Omental fat pad (tissue), 4 donors: ENCODE measurements around the gene DNAH1. TPM values are rescaled to one million over a fixed set of nuclear protein-coding genes. Genes with fewer than 3 reads are reported as not detected.
"Not testable (repeated sequence)": the region's sequence is repeated elsewhere in the genome, so short reads cannot be mapped to it uniquely, and the experiment has no call there.

Source experiments
- ATAC-seq: fragments of 150-250 bp; one replicate; pipeline ENCODE4 v1.9.1; 2016; ENCODE audit warnings: mild to moderate bottlenecking, moderate library complexity; ENCODE audit not compliant: low FRiP score
- DNase-seq: peaks from one replicate; pipeline ENCODE4 v3.0.0-alpha.2; 2019; ENCODE audit warnings: low spot score
- CTCF ChIP-seq, 3 donors: fragments of 450-650 bp; IDR thresholded peaks; one replicate each; pipeline ENCODE4 v1.5.1; 2016 to 2017; ENCODE audit warnings: antibody characterized with exemption in 3 of 3, mild to moderate bottlenecking in 3 of 3, moderate library complexity in 2 of 3
- total RNA-seq, 4 donors: library from RNA; depleted of rRNA; stranded (reverse); fragments of >200 nt; gene quantifications; one replicate each; pipeline ENCODE4 v1.1.0, GENCODE V29; 2016

The DNAH1 gene
- total RNA-seq, 4 donors from 2014 or later = 6.7 to 24.9 (median 14.1) TPM

- TF ChIP-seq CTCF (IDR thresholded peaks at IDR 0.05) = no peak
- ATAC-seq (no peak), DNase-seq (no peak)
These were observed 32.8 kb upstream of the DNAH1 start for GRCh38 chr3:52283306-52283705.

- not testable (repeated sequence) for DNase-seq, ATAC-seq
These were observed 32.1 kb upstream of the DNAH1 start for GRCh38 chr3:52284051-52284450.

DNA sequence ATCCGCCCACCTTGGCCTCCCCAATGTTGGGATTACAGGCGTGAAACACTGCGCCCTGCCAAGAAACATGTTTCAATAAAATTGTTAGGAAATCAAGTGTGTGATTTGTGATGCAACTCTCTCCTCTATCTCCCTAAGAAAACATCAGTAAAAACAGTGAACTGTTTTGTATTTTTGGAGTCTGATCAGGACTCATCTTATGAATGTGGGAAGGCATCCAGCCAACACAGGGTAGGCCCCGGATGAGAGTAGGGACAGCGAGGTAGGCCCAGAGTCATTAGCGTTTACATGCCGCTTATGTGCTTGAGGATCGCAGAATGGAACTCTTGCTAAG is 29.4 kb upstream of the DNAH1 start:
- DNase-seq (no peak), ATAC-seq (no peak)
- TF ChIP-seq CTCF (IDR thresholded peaks at IDR 0.05) = no peak

DNA sequence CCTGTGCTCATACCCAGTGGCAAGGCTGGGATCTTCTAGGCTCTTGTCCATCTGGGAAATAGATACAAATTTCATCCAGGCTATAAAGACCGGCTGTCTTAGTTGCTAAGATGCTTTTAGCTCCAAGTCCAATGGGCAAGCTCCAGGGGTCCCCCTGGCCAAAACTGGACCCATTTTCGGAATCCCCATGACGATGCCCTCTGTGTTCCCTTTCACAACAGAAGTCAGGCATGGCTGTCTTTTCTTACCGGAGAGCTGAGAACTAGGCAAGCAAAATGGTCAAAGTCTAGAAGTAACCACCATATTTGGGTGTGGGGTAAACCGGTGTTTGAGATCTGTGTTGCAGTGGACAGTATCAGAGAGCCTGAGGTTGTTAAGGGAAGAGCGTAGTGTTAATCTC is 27.4 kb upstream of the DNAH1 start:
- ATAC-seq = no peak
- TF ChIP-seq CTCF (IDR thresholded peaks at IDR 0.05) = no peak
- no peak for DNase-seq

- no peak for ATAC-seq
- no peak for DNase-seq
- no peak for TF ChIP-seq CTCF (IDR thresholded peaks at IDR 0.05)
These were observed 26.8 kb upstream of the DNAH1 start for GRCh38 chr3:52289338-52289746.

- ATAC-seq (no peak), DNase-seq (no peak)
- no peak for TF ChIP-seq CTCF (IDR thresholded peaks at IDR 0.05)
These were observed 26.1 kb upstream of the DNAH1 start for GRCh38 chr3:52289747-52290595.

- no peak for TF ChIP-seq CTCF (IDR thresholded peaks at IDR 0.05)
- DNase-seq (no peak), ATAC-seq (no peak)
These were observed 25.3 kb upstream of the DNAH1 start for GRCh38 chr3:52290596-52291507.
